Omental fat pad (tissue), 4 donors: Measurements from ENCODE around the gene ZBTB48. TPM values are rescaled to one million over a fixed set of nuclear protein-coding genes. Genes with fewer than 3 reads are reported as not detected.

Source experiments
- ATAC-seq: fragments of 150-250 bp; one replicate; pipeline ENCODE4 v1.9.1; 2016; ENCODE audit warnings: mild to moderate bottlenecking, moderate library complexity; ENCODE audit not compliant: low FRiP score
- DNase-seq: peaks from one replicate; pipeline ENCODE4 v3.0.0-alpha.2; 2019; ENCODE audit warnings: low spot score
- CTCF ChIP-seq, 3 donors: fragments of 450-650 bp; IDR thresholded peaks; one replicate each; pipeline ENCODE4 v1.5.1; 2016 to 2017; ENCODE audit warnings: antibody characterized with exemption in 3 of 3, mild to moderate bottlenecking in 3 of 3, moderate library complexity in 2 of 3
- total RNA-seq, 4 donors: library from RNA; depleted of rRNA; stranded (reverse); fragments of >200 nt; gene quantifications; one replicate each; pipeline ENCODE4 v1.1.0, GENCODE V29; 2016

Gene ZBTB48
- total RNA-seq, 4 donors from 2014 or later = 9.9 to 19.2 (median 13.4) TPM

- no peak for TF ChIP-seq CTCF (IDR thresholded peaks at IDR 0.05)
- DNase-seq = no peak
- no peak for ATAC-seq
Measured at GRCh38 chr1:6586404-6586816, 6.6 kb downstream of the ZBTB48 start.

- DNase-seq = no peak
- no peak for TF ChIP-seq CTCF (IDR thresholded peaks at IDR 0.05)
- no peak for ATAC-seq
Measured at GRCh38 chr1:6587261-6588005, 7.6 kb downstream of the ZBTB48 start.

- DNase-seq (no peak), ATAC-seq (no peak)
- TF ChIP-seq CTCF (IDR thresholded peaks at IDR 0.05) = no peak
Measured at GRCh38 chr1:6588128-6588892, 8.5 kb downstream of the ZBTB48 start.

GRCh38 chr1:6588893-6589520 is 9.2 kb downstream of the ZBTB48 start:
- ATAC-seq (no peak), DNase-seq (no peak)
- no peak for TF ChIP-seq CTCF (IDR thresholded peaks at IDR 0.05)

GRCh38 chr1:6590046-6590445 is 10.3 kb downstream of the ZBTB48 start:
- no peak for TF ChIP-seq CTCF (IDR thresholded peaks at IDR 0.05)
- DNase-seq (no peak), ATAC-seq (no peak)

- ATAC-seq (peak; percentile 30), DNase-seq (no peak)
- no peak for TF ChIP-seq CTCF (IDR thresholded peaks at IDR 0.05)
Measured at GRCh38 chr1:6591222-6591621, 11.4 kb downstream of the ZBTB48 start.
